ENCODE results near the gene ATG4C.

DNA sequence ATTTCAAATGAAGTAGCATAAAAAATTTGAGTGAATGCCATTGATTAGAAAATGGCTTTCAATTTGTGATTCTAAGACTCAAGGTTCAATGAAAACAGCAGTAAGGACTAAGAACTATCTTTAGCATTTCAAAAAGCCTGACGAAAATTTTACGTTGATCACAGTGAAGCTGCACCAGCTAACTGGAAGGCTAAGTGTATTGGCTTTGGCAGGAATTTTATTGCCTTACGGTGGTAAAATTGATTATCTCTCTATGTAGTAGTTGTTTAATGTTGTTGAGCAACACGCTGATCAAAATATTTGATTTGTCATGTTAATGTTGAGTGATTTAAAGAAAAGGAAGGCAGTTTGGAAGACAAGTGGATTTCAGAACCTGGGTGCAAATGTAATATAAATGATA lies 49.6 kb downstream of the ATG4C start:
- TF ChIP-seq EZH2 (IDR thresholded peaks at IDR 0.05; ENCODE audit: borderline replicate concordance, low read length): no peak
- TF ChIP-seq, protein P1, sequence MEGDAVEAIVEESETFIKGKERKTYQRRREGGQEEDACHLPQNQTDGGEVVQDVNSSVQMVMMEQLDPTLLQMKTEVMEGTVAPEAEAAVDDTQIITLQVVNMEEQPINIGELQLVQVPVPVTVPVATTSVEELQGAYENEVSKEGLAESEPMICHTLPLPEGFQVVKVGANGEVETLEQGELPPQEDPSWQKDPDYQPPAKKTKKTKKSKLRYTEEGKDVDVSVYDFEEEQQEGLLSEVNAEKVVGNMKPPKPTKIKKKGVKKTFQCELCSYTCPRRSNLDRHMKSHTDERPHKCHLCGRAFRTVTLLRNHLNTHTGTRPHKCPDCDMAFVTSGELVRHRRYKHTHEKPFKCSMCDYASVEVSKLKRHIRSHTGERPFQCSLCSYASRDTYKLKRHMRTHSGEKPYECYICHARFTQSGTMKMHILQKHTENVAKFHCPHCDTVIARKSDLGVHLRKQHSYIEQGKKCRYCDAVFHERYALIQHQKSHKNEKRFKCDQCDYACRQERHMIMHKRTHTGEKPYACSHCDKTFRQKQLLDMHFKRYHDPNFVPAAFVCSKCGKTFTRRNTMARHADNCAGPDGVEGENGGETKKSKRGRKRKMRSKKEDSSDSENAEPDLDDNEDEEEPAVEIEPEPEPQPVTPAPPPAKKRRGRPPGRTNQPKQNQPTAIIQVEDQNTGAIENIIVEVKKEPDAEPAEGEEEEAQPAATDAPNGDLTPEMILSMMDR (IDR thresholded peaks at IDR 0.05; ENCODE audit: low read length): no peak
